HepG2 (cell line): ENCODE data around the gene THY1. TPM values are rescaled to one million over a fixed set of nuclear protein-coding genes. Genes with fewer than 3 reads are reported as not detected.
A peak's percentile ranks its signal among the peaks of the same experiment; 100 is the strongest.

Experiments
- ATAC-seq: fragments of 200-7000 bp; cut with Tn5 transposase; 3 replicates; pipeline ENCODE4 v1.9.1; 2020; ENCODE audit warnings: mild to moderate bottlenecking, moderate library complexity
- BruUV-seq: library from RNA; stranded (reverse); fragments of 400-500 nt; replicated peaks from 2 replicates; lab custom pipeline; 2021; lab: Mats Ljungman, UMichigan
- CTCF ChIA-PET: fragments of 300-600 bp; formaldehyde crosslinking; extraction: SDS; loops from one replicate; lab custom pipeline; 2021; ENCODE audit warnings: low total read pairs, inconsistent platforms, low intra/inter-chr PET ratio; lab: Yijun Ruan, JAX
- POLR2A ChIA-PET: fragments of 350-600 bp; sonication (Branson Sonifier 250); formaldehyde crosslinking; loops from one replicate; lab custom pipeline; 2020; ENCODE audit warnings: antibody characterized with exemption, inconsistent platforms; lab: Yijun Ruan, JAX
- DNase-seq: peaks from one replicate; pipeline ENCODE4 v3.0.0-alpha.2; 2015; ENCODE audit warnings: low spot score
- FAIRE-seq: peaks from 3 replicates; lab custom pipeline; 2011; peaks lifted over from hg19 to GRCh38; lab: Jason Lieb, UNC
- H2AFZ ChIP-seq: one replicate; pipeline ENCODE4 v1.6.1; 2011; ENCODE audit warnings: low read length, inconsistent platforms
- H3K27ac ChIP-seq: fragments of 300-600 bp; 3 replicates; pipeline ENCODE4 v1.8.0; 2011; ENCODE audit warnings: mixed run types, mild to moderate bottlenecking, mixed read lengths, low read length, inconsistent platforms; ENCODE audit not compliant: insufficient read depth; ENCODE audit errors: extremely low read length
- H3K27me3 ChIP-seq, 2 experiments: fragments of 200-600 bp in 1 of 2; 2 replicates in 1 of 2; 3 replicates in 1 of 2; pipeline versions ENCODE4 v1.6.0 to v1.8.0; 2011; ENCODE audit warnings: low read length in 2 of 2, mild to moderate bottlenecking in 2 of 2, moderate library complexity in 2 of 2, inconsistent platforms in 1 of 2; ENCODE audit not compliant: insufficient read depth in 2 of 2, control insufficient read depth in 1 of 2
- H3K36me3 ChIP-seq, 2 experiments: fragments of 200-600 bp in 1 of 2; replicated peaks in 1 of 2; 2 replicates in 1 of 2; 3 replicates in 1 of 2; pipeline versions ENCODE4 v1.5.1 to v1.8.0; 2011; ENCODE audit warnings: low read length in 2 of 2, inconsistent platforms in 1 of 2; ENCODE audit not compliant: insufficient read depth in 2 of 2, control insufficient read depth in 1 of 2
- H3K4me1 ChIP-seq: 2 replicates; pipeline ENCODE4 v1.5.1; 2012; ENCODE audit warnings: low read length, inconsistent platforms; ENCODE audit not compliant: insufficient read depth
- H3K4me2 ChIP-seq: 2 replicates; pipeline ENCODE4 v1.6.0; 2011; ENCODE audit warnings: low read depth, low read length, inconsistent platforms
- H3K4me3 ChIP-seq, 3 experiments: fragments of 200-600 bp in 1 of 3; sonication (generic), shearing (Covaris generic) in 1 of 3; replicated peaks in 1 of 3; 2 replicates each; pipeline ENCODE4 v1.5.1; 2011 to 2016; ENCODE audit warnings: low read length in 3 of 3, inconsistent platforms in 2 of 3, low read depth in 2 of 3, mild to moderate bottlenecking in 2 of 3, control low read depth in 1 of 3, mixed read lengths in 1 of 3; ENCODE audit not compliant: insufficient read depth in 1 of 3
- H3K79me2 ChIP-seq: one replicate; pipeline ENCODE4 v1.6.1; 2011; ENCODE audit warnings: low read length, inconsistent platforms; ENCODE audit not compliant: insufficient read depth
- H3K9ac ChIP-seq: 2 replicates; pipeline ENCODE4 v1.6.0; 2011; ENCODE audit warnings: mild to moderate bottlenecking, low read depth, low read length, inconsistent platforms; ENCODE audit not compliant: insufficient read depth
- H3K9me3 ChIP-seq: 2 replicates; pipeline ENCODE4 v1.5.1; 2012; ENCODE audit warnings: mild to moderate bottlenecking, low read length
- H4K20me1 ChIP-seq: 2 replicates; pipeline ENCODE4 v1.6.0; 2011; ENCODE audit warnings: inconsistent platforms, mild to moderate bottlenecking, low read length, moderate library complexity; ENCODE audit not compliant: insufficient read depth
- ATF1 ChIP-seq: IDR thresholded peaks from 2 replicates; pipeline ENCODE4 v1.6.1; 2016; ENCODE audit warnings: mild to moderate bottlenecking, control low read depth
- ATF6 ChIP-seq: sonication (generic); formaldehyde crosslinking; conservative IDR thresholded peaks from 2 replicates; pipeline ENCODE4 v1.4.0; 2020; ENCODE audit warnings: missing genetic modification reagents
- EHMT2 ChIP-seq: fragments of 200-600 bp; sonication (generic); IDR thresholded peaks from 2 replicates; pipeline ENCODE4 v1.7.0; 2017; ENCODE audit warnings: antibody characterized with exemption, low read depth, low read length, borderline replicate concordance
- ELF3 ChIP-seq: IDR thresholded peaks from 2 replicates; pipeline ENCODE4 v1.6.1; 2016; ENCODE audit warnings: missing genetic modification reagents, missing compliant biosample characterization
- HDAC6 ChIP-seq: fragments of 200-600 bp; sonication (generic); IDR thresholded peaks from 2 replicates; pipeline ENCODE4 v1.7.0; 2017; ENCODE audit warnings: mild to moderate bottlenecking, antibody characterized with exemption, low read length, low read depth
- HNRNPUL1 ChIP-seq: fragments of 200-400 bp; formaldehyde crosslinking; IDR thresholded peaks from 2 replicates; pipeline ENCODE4 v1.6.1; 2017; ENCODE audit warnings: low read depth, mild to moderate bottlenecking, low read length, moderate library complexity
- IKZF4 ChIP-seq: sonication (generic); formaldehyde crosslinking; IDR thresholded peaks from 2 replicates; pipeline ENCODE4 v1.5.1; 2020; ENCODE audit warnings: borderline replicate concordance, mild to moderate bottlenecking, low read depth, missing genetic modification reagents; ENCODE audit errors: not compliant biosample characterization
- KMT2A ChIP-seq: sonication (generic); formaldehyde crosslinking; IDR thresholded peaks from 2 replicates; pipeline ENCODE4 v1.4.0; 2020; ENCODE audit warnings: missing genetic modification reagents
- MAFG ChIP-seq: sonication (generic); formaldehyde crosslinking; IDR thresholded peaks from 2 replicates; pipeline ENCODE4 v1.5.1; 2020; ENCODE audit warnings: mild to moderate bottlenecking, missing genetic modification reagents
- NCOR1 ChIP-seq: fragments of 200-600 bp; sonication (generic); IDR thresholded peaks from 2 replicates; pipeline ENCODE4 v1.7.0; 2017; ENCODE audit warnings: antibody characterized with exemption, low read length, borderline replicate concordance
- NFKB2 ChIP-seq: sonication (generic); formaldehyde crosslinking; IDR thresholded peaks from 2 replicates; pipeline ENCODE4 v1.4.0; 2020; ENCODE audit warnings: missing genetic modification reagents, borderline replicate concordance
- RARG ChIP-seq: sonication (generic); formaldehyde crosslinking; IDR thresholded peaks from 2 replicates; pipeline ENCODE4 v1.4.0; 2020; ENCODE audit warnings: low read depth, mild to moderate bottlenecking, missing genetic modification reagents
- RFXANK ChIP-seq: IDR thresholded peaks from 2 replicates; pipeline ENCODE4 v1.6.1; 2016
- RNF219 ChIP-seq: sonication (generic); formaldehyde crosslinking; IDR thresholded peaks from 2 replicates; pipeline ENCODE4 v1.5.0; 2020; ENCODE audit warnings: mild to moderate bottlenecking, missing genetic modification reagents
- SIX4 ChIP-seq: sonication (generic); formaldehyde crosslinking; IDR thresholded peaks from 2 replicates; pipeline ENCODE4 v1.4.0; 2020; ENCODE audit warnings: missing genetic modification reagents
- SMAD3 ChIP-seq: sonication (generic); formaldehyde crosslinking; IDR thresholded peaks from 2 replicates; pipeline ENCODE4 v1.4.0; 2020; ENCODE audit warnings: missing genetic modification reagents
- SMARCE1 ChIP-seq: fragments of 450-650 bp; IDR thresholded peaks from 2 replicates; pipeline ENCODE4 v1.6.1; 2017; ENCODE audit warnings: borderline replicate concordance
- ZBTB3 ChIP-seq: sonication (generic); formaldehyde crosslinking; IDR thresholded peaks from 2 replicates; pipeline ENCODE4 v1.4.0; 2020; ENCODE audit warnings: low read depth, mild to moderate bottlenecking, moderate library complexity, missing genetic modification reagents, borderline replicate concordance
- ZNF30 ChIP-seq: sonication (generic); formaldehyde crosslinking; IDR thresholded peaks from 2 replicates; pipeline ENCODE4 v1.5.0; 2020; ENCODE audit warnings: mild to moderate bottlenecking, missing genetic modification reagents
- ZNF362 ChIP-seq: sonication (generic); formaldehyde crosslinking; IDR thresholded peaks from 2 replicates; pipeline ENCODE4 v1.4.0; 2020; ENCODE audit warnings: missing genetic modification reagents, mild to moderate bottlenecking, borderline replicate concordance
- WGBS: methylation state at CpG from one replicate; pipeline ENCODE4 v1.1.6; 2017; ENCODE audit warnings: low lambda C conversion rate; 5-methylcytosine and 5-hydroxymethylcytosine counted together
- in situ Hi-C: cut with HindIII; loops from 2 replicates; pipeline ENCODE4 v1.10.0; 2017; ENCODE audit warnings: low pct_unique_long_range_greater_than_20kb; ENCODE audit not compliant: extremely low pct_ligation_motif_present
- intact Hi-C: fragments of 100-400 bp; cut with micrococcal nuclease; formaldehyde crosslinking; loops from one replicate; pipeline ENCODE4 v1.10.0; 2022; ENCODE audit not compliant: unreplicated experiment
- polyA plus RNA-seq, 8 experiments: library from polyadenylated mRNA; depleted of rRNA in 3 of 8; stranded (reverse) in 7 of 8; unstranded in 1 of 8; fragments of >200 nt; fragmentation: Illumina TruSeq in 4 of 8; extraction: Trizol in 4 of 8; gene quantifications; 2 replicates each; pipeline versions ENCODE4 v1.2.1 to v1.2.3, GENCODE V29; 2011 to 2016; ENCODE audit warnings: low read depth in 4 of 8, missing spikeins in 1 of 8, mixed read lengths in 1 of 8; ENCODE audit not compliant: insufficient read depth in 1 of 8
- total RNA-seq, 5 experiments: library from RNA; depleted of rRNA; stranded (reverse); fragments of >200 nt; fragmentation: Illumina TruSeq; extraction: Trizol; gene quantifications; 2 replicates each; pipeline ENCODE4 v1.2.3, GENCODE V29; 2016; ENCODE audit warnings: low read depth in 1 of 5

Gene THY1
- total and polyA plus RNA-seq, 2 of the 13 experiments (the other 11 are each of a cell fraction or from before 2014, with no cell fraction given) = not detected

- POLR2A ChIA-PET = interaction anchor here (1.4 to 3.6 kb wide), 6 partner anchors 9 to 63 kb away, joined by 5 to 28 read pairs (median 10); partner anchors contain the start of gene MCAM
- no peak for TF ChIP-seq SMAD3 (CRISPR knock-in tag)
- no peak for TF ChIP-seq RFXANK (CRISPR knock-in tag)
- TF ChIP-seq ZBTB3 (CRISPR knock-in tag) = 0 out of 2 replicates have a peak, but pooled peaks have one; percentile 19
- no peak for TF ChIP-seq KMT2A
- no peak for TF ChIP-seq ZNF30
- TF ChIP-seq RNF219 = no peak
- no peak for TF ChIP-seq HNRNPUL1
- TF ChIP-seq ZNF362 (CRISPR knock-in tag) = no peak
- no peak for TF ChIP-seq SIX4 (CRISPR knock-in tag)
- TF ChIP-seq NFKB2 (CRISPR knock-in tag) = no peak
- no peak for TF ChIP-seq EHMT2
- TF ChIP-seq ATF1 (CRISPR knock-in tag) = no peak
- no peak for TF ChIP-seq RARG
- no peak for TF ChIP-seq HDAC6
- no peak for TF ChIP-seq NCOR1
- peak; percentile 78 for TF ChIP-seq IKZF4 (CRISPR knock-in tag)
- no peak for TF ChIP-seq ATF6 (CRISPR knock-in tag)
- no peak for TF ChIP-seq MAFG (CRISPR knock-in tag)
- TF ChIP-seq SMARCE1 = no peak
- 0 out of 2 replicates have a peak, but pooled peaks have one; percentile 10 for TF ChIP-seq ELF3 (CRISPR knock-in tag)
Observed at GRCh38 chr11:119380160-119380826, 42.7 kb downstream of the THY1 start.

More at GRCh38 chr11:119380160-119380826, 42.7 kb downstream of the THY1 start:
- Histone ChIP-seq H3K27ac (peak overlapping the region; percentile 76), H3K4me2 (peak overlapping the region; percentile 98), H3K27me3 (no peaks in the 10 kb centered on the region; a peak in 1 of 5 replicates), H3K9me3 (no peaks in the 10 kb centered on the region), H4K20me1 (no peaks in the 10 kb centered on the region), H2AFZ (no peak overlapping the region), H3K9ac (peak overlapping the region; percentile 77), H3K36me3 (no peaks in the 10 kb centered on the region), H3K79me2 (peaks cover 14% of the 10 kb centered on the region), H3K4me3 (peak overlapping the region; percentile 67 to 82 (median 68)), H3K4me1 (peaks cover 81% of the 10 kb centered on the region)
- WGBS = 0% methylated on average over 4 of the region's 13 CpGs
- in situ Hi-C loops = no loop called here
- CTCF ChIA-PET = interaction anchor here (2.1 kb wide), 1 partner anchor 42 kb away, joined by 13 read pairs; no protein-coding TSS in a partner anchor
- FAIRE-seq (no peak), ATAC-seq (peak; percentile 46), DNase-seq (peak; percentile 51)
- BruUV-seq = no TSS peak
- intact Hi-C loops = loop anchor here (2.0 kb wide), 1 partner anchor 95 kb away; no protein-coding TSS in a partner anchor
